Neural cell (in vitro differentiated cells): ENCODE measurements around the gene SMIM9. TPM values are rescaled to one million over a fixed set of nuclear protein-coding genes. Genes with fewer than 3 reads are reported as not detected.

Source experiments
- H2AFZ ChIP-seq: fragments of 200-600, 300-800 bp; sonication (generic), shearing (Covaris generic); 2 replicates; pipeline ENCODE4 v1.6.0; 2014; ENCODE audit warnings: low read depth, mild to moderate bottlenecking, antibody characterized with exemption, low read length, moderate library complexity
- H3F3A ChIP-seq: fragments of 200-600 bp; shearing (Covaris generic); 2 replicates; pipeline ENCODE4 v1.6.1; 2016; ENCODE audit warnings: mild to moderate bottlenecking, moderate library complexity, mixed read lengths, antibody characterized with exemption, low read length; ENCODE audit not compliant: insufficient read depth, poor library complexity, severe bottlenecking
- H3K27ac ChIP-seq: fragments of 200-600, 300-800 bp; sonication (generic), shearing (Covaris generic); 2 replicates; pipeline ENCODE4 v1.5.1; 2014; ENCODE audit warnings: mild to moderate bottlenecking, low read length, moderate library complexity
- H3K27me3 ChIP-seq: fragments of 300-800, 200-600 bp; sonication (generic), shearing (Covaris generic); 2 replicates; pipeline ENCODE4 v1.6.0; 2014; ENCODE audit warnings: mild to moderate bottlenecking, low read depth, low read length, moderate library complexity; ENCODE audit not compliant: insufficient read depth
- H3K36me3 ChIP-seq: fragments of 300-800, 200-600 bp; sonication (generic), shearing (Covaris generic); 2 replicates; pipeline ENCODE4 v1.5.1; 2014; ENCODE audit warnings: mild to moderate bottlenecking, antibody characterized with exemption, low read length, moderate library complexity; ENCODE audit not compliant: insufficient read depth
- H3K4me2 ChIP-seq: fragments of 300-800, 200-600 bp; sonication (generic), shearing (Covaris generic); 2 replicates; pipeline ENCODE4 v1.6.0; 2014; ENCODE audit warnings: mild to moderate bottlenecking, low read length
- H3K4me3 ChIP-seq: fragments of 300-800, 200-600 bp; sonication (generic), shearing (Covaris generic); 2 replicates; pipeline ENCODE4 v1.5.1; 2014; ENCODE audit warnings: mild to moderate bottlenecking, low read length, moderate library complexity
- H3K79me2 ChIP-seq: fragments of 200-600 bp; shearing (Covaris generic); replicated peaks from 2 replicates; pipeline ENCODE4 v1.6.0; 2014; ENCODE audit warnings: mild to moderate bottlenecking, low read length, moderate library complexity; ENCODE audit not compliant: insufficient read depth
- H3K9ac ChIP-seq: fragments of 300-800, 200-600 bp; sonication (generic), shearing (Covaris generic); 2 replicates; pipeline ENCODE4 v1.6.1; 2016; ENCODE audit warnings: mild to moderate bottlenecking, low read length, mixed read lengths
- H3K9me2 ChIP-seq: fragments of 200-600 bp; shearing (Covaris generic); 2 replicates; pipeline ENCODE4 v1.6.1; 2016; ENCODE audit warnings: mild to moderate bottlenecking, low read length, mixed read lengths; ENCODE audit not compliant: insufficient read depth
- H3K9me3 ChIP-seq: fragments of 200-600, 300-800 bp; sonication (generic), shearing (Covaris generic); 2 replicates; pipeline ENCODE4 v1.6.1; 2016; ENCODE audit warnings: mild to moderate bottlenecking, mixed run types, low read length, moderate library complexity, mixed read lengths
- H4K20me1 ChIP-seq: fragments of 200-600 bp; shearing (Covaris generic); 2 replicates; pipeline ENCODE4 v1.6.1; 2016; ENCODE audit warnings: mild to moderate bottlenecking, mixed run types; ENCODE audit not compliant: insufficient read depth
- CTCF ChIP-seq: fragments of 450-650 bp; IDR thresholded peaks from 2 replicates; pipeline ENCODE4 v1.5.1; 2014; ENCODE audit warnings: antibody characterized with exemption, mild to moderate bottlenecking, moderate library complexity; ENCODE audit not compliant: poor library complexity, severe bottlenecking
- EP300 ChIP-seq: fragments of 450-650 bp; conservative IDR thresholded peaks from 2 replicates; pipeline ENCODE4 v1.6.1; 2014; ENCODE audit warnings: antibody characterized with exemption, mild to moderate bottlenecking, moderate library complexity; ENCODE audit not compliant: poor library complexity, severe bottlenecking
- EZH2 ChIP-seq: fragments of 200-600, 300-800 bp; shearing (Covaris generic), sonication (generic); IDR thresholded peaks from 2 replicates; pipeline ENCODE4 v1.6.1; 2014; ENCODE audit warnings: antibody characterized with exemption, low read length, borderline replicate concordance, mild to moderate bottlenecking; ENCODE audit not compliant: insufficient read depth, poor library complexity, severe bottlenecking
- MXI1 ChIP-seq: fragments of 450-650 bp; conservative IDR thresholded peaks from 2 replicates; pipeline ENCODE4 v1.6.1; 2014; ENCODE audit warnings: antibody characterized with exemption, mild to moderate bottlenecking; ENCODE audit not compliant: poor library complexity, severe bottlenecking
- POLR2AphosphoS5 ChIP-seq: IDR thresholded peaks from 2 replicates; pipeline ENCODE4 v1.6.1; 2012
- RAD21 ChIP-seq: fragments of 450-650 bp; conservative IDR thresholded peaks from 2 replicates; pipeline ENCODE4 v1.6.1; 2014; ENCODE audit warnings: antibody characterized with exemption, mild to moderate bottlenecking, moderate library complexity
- REST ChIP-seq: IDR thresholded peaks from 2 replicates; pipeline ENCODE4 v1.6.1; 2012; ENCODE audit warnings: borderline replicate concordance
- SMC3 ChIP-seq: fragments of 450-650 bp; conservative IDR thresholded peaks from 2 replicates; pipeline ENCODE4 v1.6.1; 2014; ENCODE audit warnings: antibody characterized with exemption, mild to moderate bottlenecking, moderate library complexity; ENCODE audit not compliant: poor library complexity
- TAF1 ChIP-seq: IDR thresholded peaks from 2 replicates; pipeline ENCODE4 v1.6.1; 2012; ENCODE audit warnings: low read depth
- polyA plus RNA-seq: library from polyadenylated mRNA; depleted of rRNA; stranded (reverse); fragments of >200 nt; gene quantifications from 2 replicates; pipeline ENCODE4 v1.2.3, GENCODE V29; 2014

SMIM9 gene
- polyA plus RNA-seq, 1 donor from 2014 or later, result not detected

- Histone ChIP-seq H3K9ac (no peak overlapping the region), H3K36me3 (no peaks in the 10 kb centered on the region), H3K4me2 (no peak overlapping the region), H4K20me1 (no peaks in the 10 kb centered on the region), H3K27ac (no peak overlapping the region), H3K4me3 (no peak overlapping the region), H3K79me2 (no peaks in the 10 kb centered on the region), H3K27me3 (peaks cover 11% of the 10 kb centered on the region), H3K9me2 (no peaks in the 10 kb centered on the region), H3F3A (no peaks in the 10 kb centered on the region), H2AFZ (no peak overlapping the region), H3K9me3 (no peaks in the 10 kb centered on the region)
- TF ChIP-seq POLR2AphosphoS5 (no peak), EP300 (no peak), RAD21 (no peak), CTCF (no peak), REST (no peak), MXI1 (no peak), SMC3 (no peak), TAF1 (no peak), EZH2 (no peak)
Observed at GRCh38 chrX:154802947-154803346, 31.5 kb downstream of the SMIM9 start.

GRCh38 chrX:154800478-154801210, 33.8 kb downstream of the SMIM9 start:
- Histone ChIP-seq H3K4me2 (no peak overlapping the region), H3K79me2 (no peaks in the 10 kb centered on the region), H3K9me2 (no peaks in the 10 kb centered on the region), H3K9me3 (no peaks in the 10 kb centered on the region), H3K27me3 (peaks cover 11% of the 10 kb centered on the region), H3K27ac (no peak overlapping the region), H4K20me1 (no peaks in the 10 kb centered on the region), H2AFZ (no peak overlapping the region), H3K9ac (no peak overlapping the region), H3K4me3 (no peak overlapping the region), H3F3A (no peaks in the 10 kb centered on the region), H3K36me3 (no peaks in the 10 kb centered on the region)
- TF ChIP-seq EZH2 (no peak), EP300 (no peak), TAF1 (no peak), SMC3 (no peak), POLR2AphosphoS5 (no peak), MXI1 (no peak), CTCF (no peak), RAD21 (no peak)
